Raji (cell line): Measurements from ENCODE around the gene RPS3A.
A peak's percentile ranks its signal among the peaks of the same experiment; 100 is the strongest.

ENCODE experiments used
- POLR2A ChIP-seq: IDR thresholded peaks from 2 replicates; pipeline ENCODE4 v1.6.1; 2011; ENCODE audit warnings: low read depth, low read length, control low read depth; ENCODE audit not compliant: insufficient read depth

Gene RPS3A

DNA sequence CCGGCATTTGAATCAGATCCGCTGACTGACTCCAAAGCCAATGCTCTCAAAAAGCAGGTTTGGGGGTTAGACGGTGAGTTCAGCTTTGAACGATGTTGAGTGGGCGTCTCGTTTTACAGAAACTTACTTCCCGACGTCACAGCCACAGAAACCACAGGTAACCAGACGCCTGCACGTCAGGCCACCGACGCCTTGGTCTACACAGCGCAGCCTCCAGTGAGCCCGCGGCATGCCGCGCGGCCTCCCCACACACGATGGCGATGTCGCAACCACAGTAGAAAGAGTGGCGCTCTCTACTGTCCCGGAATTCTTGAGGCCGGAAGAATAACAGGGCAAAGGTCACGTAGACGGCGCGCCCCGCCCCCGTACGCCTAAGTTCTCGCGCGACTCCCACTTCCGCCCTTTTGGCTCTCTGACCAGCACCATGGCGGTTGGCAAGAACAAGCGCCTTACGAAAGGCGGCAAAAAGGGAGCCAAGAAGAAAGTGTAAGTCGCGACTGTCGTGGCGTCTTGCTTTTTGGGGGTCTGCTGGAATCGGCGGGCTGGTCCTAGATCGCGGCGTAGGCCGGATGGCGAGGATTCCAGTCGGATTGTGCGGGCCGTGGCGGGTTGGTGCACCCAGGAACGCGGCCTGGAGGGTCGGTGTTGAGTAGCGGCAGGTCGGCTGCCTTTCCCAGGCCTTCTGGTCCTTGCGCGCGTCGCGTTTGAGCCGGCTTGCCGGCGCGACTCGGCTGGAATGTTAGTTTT is at the start of gene RPS3A:
Gene RPS3A, plus strand, starts transcription at position 400 of the 747 bp plus-strand sequence. Its CDS starts 25 bp downstream, at position 425.
- TF ChIP-seq POLR2A: peak; percentile 95

DNA sequence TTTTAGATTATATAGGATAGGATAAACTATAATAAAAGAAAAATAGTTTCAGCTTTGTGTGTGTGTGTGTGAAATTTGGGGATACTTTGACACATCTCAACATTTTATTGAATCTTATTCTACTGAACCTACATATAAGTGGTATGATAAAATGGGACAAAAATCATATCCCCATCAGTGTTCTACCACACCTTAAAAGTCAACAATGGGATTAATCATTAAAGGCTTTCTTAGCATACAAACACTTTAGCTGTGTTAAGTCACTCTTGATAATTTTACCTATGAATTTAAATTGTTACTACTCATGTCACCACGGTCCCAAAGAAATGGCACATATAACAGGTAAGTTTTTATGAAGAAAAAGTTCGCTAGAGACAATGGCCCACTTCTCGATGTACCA is 46.6 kb upstream of the RPS3A start:
- TF ChIP-seq POLR2A: no peak

DNA sequence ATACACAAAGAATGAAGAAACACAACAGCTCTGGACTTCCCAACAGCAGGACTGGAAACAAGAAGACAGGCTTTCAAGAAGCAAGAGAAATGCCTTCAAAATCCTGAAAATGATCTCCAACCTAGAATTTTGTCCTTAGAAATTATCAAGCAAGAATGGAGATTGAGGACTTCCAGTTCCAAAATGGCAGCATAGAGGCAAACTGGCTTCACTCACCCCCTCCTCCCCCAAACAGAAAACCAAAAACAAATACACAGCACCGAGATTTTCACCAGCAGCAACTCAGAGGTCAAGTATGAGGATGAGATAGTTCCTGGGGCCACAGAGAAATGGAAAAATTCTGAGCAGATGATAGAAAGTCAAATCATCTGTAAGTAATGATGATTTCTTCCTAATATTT is 43.9 kb upstream of the RPS3A start:
- TF ChIP-seq POLR2A: no peak

DNA sequence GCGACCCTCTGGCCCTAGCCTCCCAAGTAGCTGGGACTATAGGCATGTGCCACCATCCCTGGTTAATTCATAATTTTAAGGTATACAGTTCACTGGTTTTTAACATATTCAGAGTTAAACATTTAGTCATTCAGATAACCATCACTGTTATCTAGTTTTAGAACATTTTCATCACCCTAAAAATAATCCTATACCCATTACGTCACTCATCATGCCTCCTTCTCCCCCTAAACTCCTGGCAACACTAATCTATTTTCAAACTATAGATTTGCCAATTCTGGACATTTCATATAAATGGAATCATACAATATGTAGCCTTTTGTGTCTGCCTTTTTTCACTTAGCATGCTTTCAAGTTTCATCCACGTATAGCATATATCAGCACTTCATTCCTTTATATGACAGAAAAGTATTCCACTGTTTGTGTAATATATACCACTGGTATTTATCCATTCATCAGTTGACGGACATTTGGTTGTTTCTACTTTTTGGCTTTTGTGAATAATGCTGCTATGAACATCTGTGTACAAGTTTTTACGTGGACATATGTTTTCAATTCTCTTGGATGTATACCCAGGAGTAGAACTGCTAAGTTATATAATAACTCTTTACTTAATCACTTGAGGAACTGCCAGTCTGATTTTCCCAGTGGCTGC is 32.0 kb upstream of the RPS3A start:
- no peak for TF ChIP-seq POLR2A

DNA sequence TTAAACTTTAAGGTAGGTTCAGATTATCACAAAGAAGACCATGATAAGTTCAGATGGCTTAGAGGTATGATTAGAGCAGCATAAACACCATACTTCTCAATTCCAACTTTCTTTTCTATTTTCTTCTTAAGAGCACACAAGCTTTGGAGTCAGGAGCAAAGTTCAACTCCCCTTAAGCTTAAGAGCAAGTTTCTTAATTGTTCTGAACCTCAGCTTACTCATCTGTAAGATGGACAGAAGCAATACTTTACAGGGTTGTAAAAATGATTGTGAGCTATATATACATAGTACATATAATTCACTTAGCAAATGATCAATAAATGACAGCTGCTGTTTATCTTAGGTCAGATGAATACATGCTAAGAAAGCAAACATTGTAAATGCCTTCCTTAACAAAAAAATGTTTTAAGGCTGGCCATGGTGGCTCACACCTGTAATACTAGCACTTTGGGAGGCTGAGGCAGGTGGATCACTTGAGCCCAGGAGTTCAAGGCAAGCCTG is 25.0 kb upstream of the RPS3A start:
- TF ChIP-seq POLR2A: no peak

DNA sequence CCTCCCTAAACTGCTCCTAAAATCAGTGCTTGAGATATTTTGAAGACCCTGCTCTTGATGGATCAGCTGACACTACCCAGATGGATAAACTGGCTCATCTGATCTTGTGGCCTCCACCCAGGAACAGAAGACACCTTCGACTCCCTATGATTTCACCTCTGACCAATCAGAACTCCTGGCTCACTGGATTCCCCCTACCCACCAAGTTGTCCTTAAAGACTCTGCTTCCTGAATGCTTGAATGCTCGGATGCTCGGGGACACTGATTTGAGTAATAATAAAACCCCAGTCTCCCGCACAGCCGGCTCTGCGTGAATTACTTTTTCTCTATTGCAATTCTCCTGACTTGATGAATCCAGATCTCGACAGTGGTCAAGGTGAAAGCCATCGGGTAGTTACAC is 12.0 kb upstream of the RPS3A start:
- no peak for TF ChIP-seq POLR2A

DNA sequence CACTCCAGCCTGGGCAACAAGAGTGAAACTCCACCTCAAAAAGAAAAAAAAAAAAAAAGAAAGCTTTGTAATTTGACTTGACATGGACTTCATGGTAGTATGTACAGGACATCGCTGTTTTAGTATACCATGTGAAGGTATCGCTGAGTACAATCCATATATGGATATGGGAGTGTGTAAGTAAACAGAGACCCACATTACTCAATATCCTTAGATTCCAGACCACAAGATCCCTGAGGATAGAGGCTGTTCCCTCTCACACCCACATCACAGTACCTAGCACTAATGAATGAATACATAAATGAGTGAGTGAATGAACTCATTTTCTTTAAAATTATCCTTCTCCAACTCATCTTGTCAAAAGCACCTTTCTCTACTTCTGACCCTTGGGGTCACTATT is 8.4 kb upstream of the RPS3A start:
- no peak for TF ChIP-seq POLR2A

DNA sequence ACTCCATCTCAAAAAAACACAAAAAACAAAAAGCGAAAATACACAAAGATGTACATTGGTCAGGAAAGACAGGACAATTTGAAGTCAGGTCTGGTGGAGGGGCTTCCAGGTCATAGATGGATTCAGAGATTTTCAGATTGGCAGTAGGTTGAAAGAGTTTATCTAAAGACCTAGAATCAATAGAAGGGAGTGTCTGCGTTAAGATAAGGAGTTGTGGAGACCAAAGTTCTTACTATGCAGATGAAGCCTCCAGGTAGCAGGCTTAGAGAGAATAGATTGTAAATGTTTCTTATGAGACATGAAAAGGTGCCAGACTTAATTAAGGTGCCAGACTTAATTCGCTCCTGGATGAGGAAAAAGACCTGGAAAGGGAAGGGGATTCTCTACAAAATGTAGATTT is 6.9 kb upstream of the RPS3A start:
- no peak for TF ChIP-seq POLR2A

DNA sequence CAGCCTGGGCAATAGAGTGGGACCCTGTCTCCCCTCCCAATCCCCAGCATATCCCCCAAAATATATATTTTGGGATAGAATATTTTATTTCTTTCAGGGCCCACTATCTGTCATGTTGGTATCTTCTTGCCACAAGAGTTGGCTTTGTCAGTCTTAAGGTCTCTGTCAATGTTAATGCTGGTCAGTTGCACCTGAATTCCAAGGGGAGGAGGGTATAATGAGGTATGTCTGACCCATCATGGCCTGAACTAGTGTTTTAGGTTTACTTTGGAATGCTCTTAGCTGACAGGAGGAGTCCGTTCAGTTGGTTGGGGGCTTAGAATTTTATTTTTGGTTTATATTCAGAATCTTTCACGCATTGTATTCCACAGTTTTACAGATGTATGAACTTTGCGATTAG is 6.2 kb upstream of the RPS3A start:
- TF ChIP-seq POLR2A: no peak

DNA sequence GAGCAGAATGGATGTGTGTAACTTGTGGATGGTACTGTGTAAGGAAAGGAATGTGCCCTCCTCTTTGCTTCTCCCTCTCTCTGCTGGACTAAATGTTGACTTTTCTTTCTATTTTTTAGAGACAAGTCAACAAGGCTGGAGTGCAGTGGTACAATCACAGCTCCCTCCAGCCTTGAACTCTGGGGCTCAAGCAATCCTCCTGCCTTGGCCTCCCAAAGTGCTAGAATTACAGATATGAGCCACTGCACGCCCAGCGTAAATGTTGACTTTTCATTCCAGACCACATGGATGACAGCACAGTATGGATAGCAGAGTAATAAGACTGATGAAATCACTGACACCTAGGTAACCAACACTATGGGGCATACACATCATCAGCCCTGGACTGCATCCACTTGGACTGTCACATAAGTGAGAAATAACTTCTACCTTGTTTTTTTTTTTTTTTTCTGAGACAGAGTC is 5.1 kb upstream of the RPS3A start:
- no peak for TF ChIP-seq POLR2A

DNA sequence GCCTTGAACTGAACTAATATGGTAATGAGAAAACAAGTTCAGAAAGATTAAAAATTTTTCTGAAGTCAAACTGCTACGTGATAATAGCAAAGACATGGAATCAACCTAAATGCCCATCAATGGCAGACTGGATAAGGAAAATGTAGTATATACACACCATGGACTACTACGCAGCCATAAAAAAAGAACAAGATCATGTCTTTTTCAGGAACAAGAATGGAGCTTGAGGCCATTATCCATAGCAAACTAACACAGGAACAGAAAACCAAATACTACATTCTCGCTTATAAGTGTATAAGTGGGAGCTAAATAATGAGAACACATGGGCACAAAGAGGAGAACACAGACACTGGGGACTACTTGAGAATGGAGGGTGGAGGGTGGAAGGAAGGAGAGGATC is 4.3 kb upstream of the RPS3A start:
- no peak for TF ChIP-seq POLR2A

DNA sequence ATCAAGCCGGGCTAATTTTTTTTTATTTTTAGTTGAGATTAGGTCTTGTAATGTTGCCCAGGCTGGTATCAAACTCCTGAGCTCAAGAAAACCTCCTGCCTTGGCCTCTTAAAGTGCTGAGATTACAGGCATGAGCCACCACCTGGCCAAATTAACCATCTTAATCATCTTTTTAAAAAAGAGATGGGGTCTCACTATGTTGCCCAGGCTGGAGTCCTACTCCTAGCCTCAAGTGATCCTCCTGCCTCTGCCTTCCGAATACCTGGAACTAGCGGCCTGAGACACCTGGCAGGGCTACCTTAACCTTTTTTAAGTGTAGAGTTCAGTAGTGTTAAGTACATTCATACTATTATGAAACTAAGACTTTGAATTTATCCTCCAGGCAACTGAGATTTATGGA is 1.7 kb upstream of the RPS3A start:
- no peak for TF ChIP-seq POLR2A

DNA sequence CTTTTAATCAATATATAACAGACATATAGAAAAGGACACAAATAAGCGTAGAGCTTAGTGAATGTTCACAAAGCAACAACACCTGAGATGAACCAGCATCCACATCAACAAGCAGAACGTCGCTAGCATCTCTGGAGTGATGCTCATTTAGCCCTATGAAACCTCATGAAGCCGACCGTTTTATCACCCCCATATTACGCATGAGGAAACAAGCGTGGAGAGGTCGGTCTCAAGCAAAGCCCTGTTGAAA is 524 bp upstream of the RPS3A start:
- no peak for TF ChIP-seq POLR2A

DNA sequence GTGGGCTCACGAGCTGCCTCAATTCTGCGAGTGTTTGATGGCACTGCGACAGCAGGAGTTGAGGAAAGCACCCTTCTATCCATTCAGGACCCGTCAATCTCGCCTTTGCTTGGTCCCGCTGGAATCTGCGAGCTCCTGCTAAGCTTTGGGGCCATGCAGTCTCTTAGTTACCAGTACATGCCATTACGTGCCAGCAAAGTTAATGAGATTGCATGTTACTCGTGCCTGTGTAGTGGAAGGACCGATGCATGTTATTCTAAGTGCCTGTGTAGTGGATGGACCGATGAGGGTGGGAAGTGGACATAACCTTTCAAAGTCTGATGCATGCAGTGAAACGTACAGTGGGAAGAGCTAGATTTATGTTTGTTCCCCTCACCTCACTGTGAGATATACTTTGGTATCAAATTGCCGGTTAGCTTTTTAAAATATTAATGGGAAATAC is 569 bp downstream of the RPS3A start:
- TF ChIP-seq POLR2A: no peak

DNA sequence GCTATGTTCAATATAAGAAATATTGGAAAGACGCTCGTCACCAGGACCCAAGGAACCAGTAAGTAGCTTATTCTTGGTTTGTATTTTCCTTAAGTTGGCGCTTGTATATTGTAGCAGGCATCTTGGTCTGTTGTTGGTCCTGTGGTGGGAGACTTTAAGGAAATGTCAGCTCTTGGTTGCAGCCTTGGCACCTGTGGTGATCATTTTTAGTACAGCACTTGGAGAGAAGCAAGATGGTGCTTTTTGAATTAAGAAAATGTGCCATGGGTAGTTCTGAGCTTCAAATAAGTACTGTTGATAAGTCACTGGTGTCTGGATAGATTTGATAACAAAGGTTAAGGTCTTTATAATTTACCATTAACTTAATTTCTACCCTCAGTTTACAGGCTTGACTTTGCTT is 1.1 kb downstream of the RPS3A start:
- no peak for TF ChIP-seq POLR2A

DNA sequence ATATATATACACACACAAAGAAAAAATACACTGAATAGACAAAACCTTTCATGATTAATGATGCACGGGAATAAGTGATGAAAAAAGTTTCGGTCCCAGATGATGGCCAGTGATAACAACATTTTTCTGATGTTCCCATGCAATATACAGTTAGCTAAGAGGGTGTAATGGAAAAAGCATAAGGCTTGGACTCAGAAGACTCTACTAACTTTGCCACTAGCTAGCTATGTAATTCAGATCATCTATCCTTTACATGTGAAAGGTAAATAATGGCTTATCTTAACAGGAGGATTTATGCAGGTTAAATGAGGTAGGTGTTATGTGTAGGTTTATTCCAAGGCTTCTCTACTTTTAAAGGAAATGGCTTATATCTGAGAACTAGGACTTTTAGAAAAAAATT is 4.3 kb downstream of the RPS3A start:
- no peak for TF ChIP-seq POLR2A

DNA sequence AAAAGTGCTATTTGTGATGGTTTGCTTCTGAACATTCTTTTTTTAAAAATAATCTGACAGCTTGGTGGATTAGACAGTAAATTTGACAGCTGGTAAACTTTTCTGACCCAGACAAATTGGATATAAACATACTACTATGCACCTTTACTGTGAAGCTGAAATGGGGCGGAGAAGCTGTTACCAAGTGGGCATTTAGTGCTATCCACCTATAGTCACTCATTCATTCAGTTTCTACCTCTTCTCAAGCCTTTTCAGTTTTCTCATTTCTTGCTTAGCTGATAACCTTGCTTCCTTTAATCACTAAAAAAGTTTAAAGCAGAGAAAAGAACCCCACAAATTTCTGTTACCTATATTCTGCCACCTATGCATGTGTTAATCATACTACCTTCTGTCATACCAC is 5.2 kb downstream of the RPS3A start:
- no peak for TF ChIP-seq POLR2A
